ENCODE measurements around the gene ZNF451. TPM values are rescaled to one million over a fixed set of nuclear protein-coding genes. Genes with fewer than 3 reads are reported as not detected.
"Not testable (repeated sequence)": the region's sequence is repeated elsewhere in the genome, so short reads cannot be mapped to it uniquely, and the experiment has no call there.

ZNF451 gene
- total RNA-seq, 1 experiment from 2014 or later, result 92.3 TPM

- H3K9ac ChIP-seq (ENCODE audit: low read length), result no peak overlapping the region
- H3K27ac ChIP-seq (ENCODE audit: low read length), result no peak overlapping the region
- no peaks in the 10 kb centered on the region for H3K4me1 ChIP-seq (ENCODE audit: low read length)
- H3K79me2 ChIP-seq (ENCODE audit: low read length), result peaks cover 6% of the 10 kb centered on the region; the same call in 1 of the 2 replicates
- H3K4me3 ChIP-seq (ENCODE audit: low read length), result no peak overlapping the region
- H3K36me3 ChIP-seq (ENCODE audit: insufficient read depth, low read length), result no peaks in the 10 kb centered on the region; the same call in 1 of the 2 replicates
- no peaks in the 10 kb centered on the region for H3K27me3 ChIP-seq (ENCODE audit: low read length)
- 0 out of 2 replicates have a peak, but pooled peaks cover 3% of the 10 kb centered on the region for H3K9me2 ChIP-seq (replicated peaks; ENCODE audit: insufficient read depth, low read length)
- H4K20me1 ChIP-seq (ENCODE audit: insufficient read depth, low read depth, low read length), result no peaks in the 10 kb centered on the region
- DNase-seq, result no peak
- 0 out of 2 replicates have a peak, but pooled peaks cover 5% of the 10 kb centered on the region for H3K9me3 ChIP-seq (ENCODE audit: low read length)
- no peak overlapping the region for H2AFZ ChIP-seq (ENCODE audit: low read length)
- no peak overlapping the region for H3K4me2 ChIP-seq (ENCODE audit: low read depth, low read length, poor library complexity, severe bottlenecking)
These were observed 11.3 kb upstream of the ZNF451 start for GRCh38 chr6:57078531-57079207.

GRCh38 chr6:57085471-57085870 is 4.5 kb upstream of the ZNF451 start:
- no peak overlapping the region for H3K27ac ChIP-seq (ENCODE audit: low read length)
- H3K4me1 ChIP-seq (ENCODE audit: low read length), result peaks cover 8% of the 10 kb centered on the region
- H3K9me3 ChIP-seq (ENCODE audit: low read length), result 0 out of 2 replicates have a peak, but pooled peaks cover 1% of the 10 kb centered on the region
- no peak overlapping the region for H3K4me2 ChIP-seq (ENCODE audit: low read depth, low read length, poor library complexity, severe bottlenecking)
- H3K27me3 ChIP-seq (ENCODE audit: low read length), result no peaks in the 10 kb centered on the region
- H3K9ac ChIP-seq (ENCODE audit: low read length), result no peak overlapping the region
- no peaks in the 10 kb centered on the region for H4K20me1 ChIP-seq (ENCODE audit: insufficient read depth, low read depth, low read length)
- H3K4me3 ChIP-seq (ENCODE audit: low read length), result no peak overlapping the region
- H3K9me2 ChIP-seq (replicated peaks; ENCODE audit: insufficient read depth, low read length), result 0 out of 2 replicates have a peak, but pooled peaks cover 3% of the 10 kb centered on the region
- no peak for DNase-seq
- H3K79me2 ChIP-seq (ENCODE audit: low read length), result peaks cover 3% of the 10 kb centered on the region; the same call in 1 of the 2 replicates
- H3K36me3 ChIP-seq (ENCODE audit: insufficient read depth, low read length), result no peaks in the 10 kb centered on the region; the same call in 1 of the 2 replicates
- H2AFZ ChIP-seq (ENCODE audit: low read length), result no peak overlapping the region

- Histone ChIP-seq H3K27me3 (ENCODE audit: low read length) (no peaks in the 10 kb centered on the region), H2AFZ (ENCODE audit: low read length) (no peak overlapping the region), H3K4me3 (ENCODE audit: low read length) (no peak overlapping the region), H4K20me1 (ENCODE audit: insufficient read depth, low read depth, low read length) (no peaks in the 10 kb centered on the region), H3K9ac (ENCODE audit: low read length) (no peak overlapping the region), H3K4me1 (ENCODE audit: low read length) (peaks cover 13% of the 10 kb centered on the region), H3K27ac (ENCODE audit: low read length) (no peak overlapping the region), H3K9me3 (ENCODE audit: low read length) (no peaks in the 10 kb centered on the region), H3K79me2 (ENCODE audit: low read length) (peaks cover 6% of the 10 kb centered on the region), H3K4me2 (ENCODE audit: low read depth, low read length, poor library complexity, severe bottlenecking) (no peak overlapping the region), H3K9me2 (replicated peaks; ENCODE audit: insufficient read depth, low read length) (no peaks in the 10 kb centered on the region), H3K36me3 (ENCODE audit: insufficient read depth, low read length) (peaks cover 1% of the 10 kb centered on the region; the same call in 1 of the 2 replicates)
- no peak for DNase-seq
These were observed 3.1 kb upstream of the ZNF451 start for GRCh38 chr6:57086843-57087242.

- 0 out of 2 replicates have a peak overlapping the region, but pooled peaks have one; percentile 43 for H2AFZ ChIP-seq (ENCODE audit: low read length)
- H3K4me1 ChIP-seq (ENCODE audit: low read length), result peaks cover 24% of the 10 kb centered on the region
- H3K36me3 ChIP-seq (ENCODE audit: insufficient read depth, low read length), result peaks cover 12% of the 10 kb centered on the region
- no peak overlapping the region for H3K4me2 ChIP-seq (ENCODE audit: low read depth, low read length, poor library complexity, severe bottlenecking)
- no peak overlapping the region for H3K9ac ChIP-seq (ENCODE audit: low read length)
- peaks cover 17% of the 10 kb centered on the region for H3K79me2 ChIP-seq (ENCODE audit: low read length)
- no peak for DNase-seq
- no peak overlapping the region for H3K4me3 ChIP-seq (ENCODE audit: low read length)
- no peaks in the 10 kb centered on the region for H3K9me2 ChIP-seq (replicated peaks; ENCODE audit: insufficient read depth, low read length)
- H3K27ac ChIP-seq (ENCODE audit: low read length), result no peak overlapping the region
- H4K20me1 ChIP-seq (ENCODE audit: insufficient read depth, low read depth, low read length), result no peaks in the 10 kb centered on the region
- H3K27me3 ChIP-seq (ENCODE audit: low read length), result no peaks in the 10 kb centered on the region
- no peaks in the 10 kb centered on the region for H3K9me3 ChIP-seq (ENCODE audit: low read length)
These were observed 2.1 kb upstream of the ZNF451 start for GRCh38 chr6:57087916-57088315.

- Histone ChIP-seq H3K27me3 (ENCODE audit: low read length) (no peaks in the 10 kb centered on the region), H3K4me2 (ENCODE audit: low read depth, low read length, poor library complexity, severe bottlenecking) (peak overlapping the region; percentile 83), H3K79me2 (ENCODE audit: low read length) (peaks cover 30% of the 10 kb centered on the region), H2AFZ (ENCODE audit: low read length) (peak overlapping the region; percentile 60; the same call in 1 of the 2 replicates), H3K9ac (ENCODE audit: low read length) (peak overlapping the region; percentile 75), H3K9me3 (ENCODE audit: low read length) (no peaks in the 10 kb centered on the region), H4K20me1 (ENCODE audit: insufficient read depth, low read depth, low read length) (no peaks in the 10 kb centered on the region), H3K36me3 (ENCODE audit: insufficient read depth, low read length) (peaks cover 23% of the 10 kb centered on the region), H3K4me1 (ENCODE audit: low read length) (peaks cover 34% of the 10 kb centered on the region), H3K27ac (ENCODE audit: low read length) (peak overlapping the region; percentile 32; the same call in 1 of the 2 replicates), H3K4me3 (ENCODE audit: low read length) (peak overlapping the region; percentile 61), H3K9me2 (replicated peaks; ENCODE audit: insufficient read depth, low read length) (no peaks in the 10 kb centered on the region)
- DNase-seq, result no peak
These were observed 723 bp upstream of the ZNF451 start for GRCh38 chr6:57089265-57089664.

- not testable (repeated sequence) for DNase-seq; H3K9ac ChIP-seq (ENCODE audit: low read length); H3K27ac ChIP-seq (ENCODE audit: low read length); H3K4me2 ChIP-seq (ENCODE audit: low read depth, low read length, poor library complexity, severe bottlenecking); H3K9me3 ChIP-seq (ENCODE audit: low read length); H3K27me3 ChIP-seq (ENCODE audit: low read length); H3K9me2 ChIP-seq (replicated peaks; ENCODE audit: insufficient read depth, low read length); H2AFZ ChIP-seq (ENCODE audit: low read length); H4K20me1 ChIP-seq (ENCODE audit: insufficient read depth, low read depth, low read length)
- Histone ChIP-seq H3K4me3 (ENCODE audit: low read length) (peak overlapping the region; percentile 61; the same call in 1 of the 2 replicates), H3K4me1 (ENCODE audit: low read length) (peaks cover 34% of the 10 kb centered on the region), H3K79me2 (ENCODE audit: low read length) (peaks cover 43% of the 10 kb centered on the region), H3K36me3 (ENCODE audit: insufficient read depth, low read length) (peaks cover 29% of the 10 kb centered on the region)
These were observed 575 bp downstream of the ZNF451 start for GRCh38 chr6:57090458-57091067.

- peaks cover 34% of the 10 kb centered on the region for H3K4me1 ChIP-seq (ENCODE audit: low read length)
- H3K79me2 ChIP-seq (ENCODE audit: low read length), result peaks cover 51% of the 10 kb centered on the region
- peak overlapping the region; percentile 23 for H3K9ac ChIP-seq (ENCODE audit: low read length)
- not testable (repeated sequence) for H3K27me3 ChIP-seq (ENCODE audit: low read length); H3K9me2 ChIP-seq (replicated peaks; ENCODE audit: insufficient read depth, low read length); H3K9me3 ChIP-seq (ENCODE audit: low read length); H4K20me1 ChIP-seq (ENCODE audit: insufficient read depth, low read depth, low read length); H3K27ac ChIP-seq (ENCODE audit: low read length); DNase-seq; H2AFZ ChIP-seq (ENCODE audit: low read length)
- H3K4me3 ChIP-seq (ENCODE audit: low read length), result peak overlapping the region; percentile 61
- H3K4me2 ChIP-seq (ENCODE audit: low read depth, low read length, poor library complexity, severe bottlenecking), result peak overlapping the region; percentile 71
- peaks cover 32% of the 10 kb centered on the region for H3K36me3 ChIP-seq (ENCODE audit: insufficient read depth, low read length)
These were observed 1.4 kb downstream of the ZNF451 start for GRCh38 chr6:57091375-57091774.

GRCh38 chr6:57094689-57095088 is 4.7 kb downstream of the ZNF451 start:
- Histone ChIP-seq H3K4me2 (ENCODE audit: low read depth, low read length, poor library complexity, severe bottlenecking) (no peak overlapping the region), H3K36me3 (ENCODE audit: insufficient read depth, low read length) (peaks cover 56% of the 10 kb centered on the region), H3K4me1 (ENCODE audit: low read length) (peaks cover 32% of the 10 kb centered on the region), H3K79me2 (ENCODE audit: low read length) (peaks cover 82% of the 10 kb centered on the region), H2AFZ (ENCODE audit: low read length) (no peak overlapping the region), H3K4me3 (ENCODE audit: low read length) (no peak overlapping the region), H3K9me3 (ENCODE audit: low read length) (no peaks in the 10 kb centered on the region), H4K20me1 (ENCODE audit: insufficient read depth, low read depth, low read length) (no peaks in the 10 kb centered on the region; the same call in 1 of the 2 replicates), H3K9ac (ENCODE audit: low read length) (no peak overlapping the region), H3K9me2 (replicated peaks; ENCODE audit: insufficient read depth, low read length) (no peaks in the 10 kb centered on the region), H3K27me3 (ENCODE audit: low read length) (no peaks in the 10 kb centered on the region), H3K27ac (ENCODE audit: low read length) (no peak overlapping the region)
- DNase-seq, result no peak
